Stimulated activated CD4-positive, alpha-beta T cell treated with anti-CD3 and anti-CD28 coated beads, Interleukin-1b, Interleukin-23, amount 100 ng/mL, for 1 hour (primary cell): ENCODE data around the gene SEMA6C.
A peak's percentile ranks its signal among the peaks of the same experiment; 100 is the strongest.
"Not testable (repeated sequence)": the region's sequence is repeated elsewhere in the genome, so short reads cannot be mapped to it uniquely, and the experiment has no call there.

Experiments
- DNase-seq, 2 donors: peaks; one replicate each; pipeline ENCODE4 v3.0.0-alpha.2; 2020; ENCODE audit warnings: low read depth in 2 of 2

The SEMA6C gene, protein sequence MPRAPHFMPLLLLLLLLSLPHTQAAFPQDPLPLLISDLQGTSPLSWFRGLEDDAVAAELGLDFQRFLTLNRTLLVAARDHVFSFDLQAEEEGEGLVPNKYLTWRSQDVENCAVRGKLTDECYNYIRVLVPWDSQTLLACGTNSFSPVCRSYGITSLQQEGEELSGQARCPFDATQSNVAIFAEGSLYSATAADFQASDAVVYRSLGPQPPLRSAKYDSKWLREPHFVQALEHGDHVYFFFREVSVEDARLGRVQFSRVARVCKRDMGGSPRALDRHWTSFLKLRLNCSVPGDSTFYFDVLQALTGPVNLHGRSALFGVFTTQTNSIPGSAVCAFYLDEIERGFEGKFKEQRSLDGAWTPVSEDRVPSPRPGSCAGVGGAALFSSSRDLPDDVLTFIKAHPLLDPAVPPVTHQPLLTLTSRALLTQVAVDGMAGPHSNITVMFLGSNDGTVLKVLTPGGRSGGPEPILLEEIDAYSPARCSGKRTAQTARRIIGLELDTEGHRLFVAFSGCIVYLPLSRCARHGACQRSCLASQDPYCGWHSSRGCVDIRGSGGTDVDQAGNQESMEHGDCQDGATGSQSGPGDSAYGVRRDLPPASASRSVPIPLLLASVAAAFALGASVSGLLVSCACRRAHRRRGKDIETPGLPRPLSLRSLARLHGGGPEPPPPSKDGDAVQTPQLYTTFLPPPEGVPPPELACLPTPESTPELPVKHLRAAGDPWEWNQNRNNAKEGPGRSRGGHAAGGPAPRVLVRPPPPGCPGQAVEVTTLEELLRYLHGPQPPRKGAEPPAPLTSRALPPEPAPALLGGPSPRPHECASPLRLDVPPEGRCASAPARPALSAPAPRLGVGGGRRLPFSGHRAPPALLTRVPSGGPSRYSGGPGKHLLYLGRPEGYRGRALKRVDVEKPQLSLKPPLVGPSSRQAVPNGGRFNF

DNA sequence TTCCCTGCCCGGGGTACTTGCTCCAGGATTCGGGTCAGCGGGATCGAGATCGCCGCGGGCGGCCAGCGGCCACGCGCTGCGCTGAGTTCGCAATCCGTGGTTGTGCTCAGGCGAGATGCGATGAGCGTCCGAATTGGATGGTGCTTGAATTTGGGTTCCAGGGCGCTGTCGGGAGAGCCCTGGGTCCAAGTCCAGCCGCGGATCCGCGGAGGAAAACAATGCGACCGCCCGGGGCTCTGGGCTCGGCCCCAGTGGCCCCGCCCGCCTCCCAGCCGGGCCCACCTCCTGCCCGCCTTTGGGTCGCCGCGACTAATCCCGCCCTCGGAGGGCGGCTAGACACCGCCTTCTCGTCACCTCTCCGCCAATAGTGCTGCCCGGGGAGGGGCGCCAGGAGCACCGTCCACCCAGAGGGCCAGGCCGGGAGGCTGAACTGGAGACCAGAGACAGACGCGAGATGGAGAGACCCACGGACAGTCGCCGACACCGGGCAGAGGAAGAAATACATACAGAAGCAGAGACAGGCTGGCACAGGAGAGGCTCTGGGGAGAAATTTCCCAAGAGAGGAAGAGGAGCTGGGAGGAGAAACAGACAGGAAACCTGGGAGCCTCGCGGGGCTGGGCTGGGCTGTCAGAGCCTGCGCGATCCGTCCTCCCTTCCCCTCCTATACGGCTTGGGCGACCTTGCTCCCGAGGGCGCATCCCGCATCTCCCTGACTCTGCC is at the start of gene SEMA6C:
SEMA6C (minus strand) TSS at position 220 of the 720 bp plus-strand sequence. CDS start 4,010 bp downstream, outside the sequence.
- DNase-seq = peak; percentile 64 to 72

DNA sequence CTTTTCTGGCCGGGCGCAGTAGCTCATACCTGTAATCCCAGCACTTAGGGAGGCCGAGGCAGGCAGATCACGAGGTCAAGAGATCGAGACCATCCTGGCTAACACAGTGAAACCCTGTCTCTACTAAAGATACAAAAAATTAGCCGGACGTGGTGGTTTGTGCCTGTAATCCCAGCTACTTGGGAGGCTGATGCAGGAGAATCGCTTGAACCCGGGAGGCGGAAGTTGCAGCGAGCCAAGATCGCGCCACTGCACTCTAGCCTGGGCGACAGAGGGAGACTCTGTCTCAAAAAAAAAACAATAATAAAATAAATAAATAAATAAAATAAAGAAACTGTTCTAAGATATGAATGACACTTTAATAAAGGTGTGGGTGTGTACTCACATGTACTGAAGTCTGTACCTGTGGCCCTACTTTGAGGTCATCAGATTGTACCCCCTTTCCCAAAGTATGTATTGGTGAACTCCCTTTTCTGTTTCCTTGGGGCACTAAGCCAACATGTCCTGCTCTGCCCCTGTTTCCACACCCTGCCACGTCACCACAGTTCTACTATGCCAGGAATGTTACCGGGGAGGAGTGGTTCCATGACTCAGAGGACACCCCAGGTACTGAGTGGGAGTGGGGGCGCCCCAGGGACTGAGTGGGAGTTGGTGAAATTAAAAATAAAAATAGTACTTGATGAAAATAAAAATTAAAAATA is 48.6 kb upstream of the SEMA6C start:
- DNase-seq = not testable (repeated sequence)

DNA sequence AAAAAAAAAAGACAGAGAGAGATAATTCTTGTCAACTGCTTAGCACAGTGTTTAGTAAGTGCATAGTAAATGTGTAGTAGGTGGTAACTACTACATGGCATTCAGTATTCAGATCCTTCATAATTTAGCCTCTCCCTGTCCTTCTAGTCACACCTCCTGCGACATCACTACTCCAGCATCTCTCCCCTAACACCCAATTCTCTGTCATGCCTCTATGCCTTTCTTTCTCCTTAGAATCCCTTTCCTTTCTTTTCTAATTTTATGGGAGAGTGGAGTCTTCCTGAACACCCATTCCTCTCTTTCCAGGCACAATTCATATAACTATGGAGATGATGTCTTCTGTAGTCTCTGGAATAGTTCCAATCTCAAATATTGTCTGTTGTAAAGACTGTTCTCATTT is 47.4 kb upstream of the SEMA6C start:
- DNase-seq = no peak

DNA sequence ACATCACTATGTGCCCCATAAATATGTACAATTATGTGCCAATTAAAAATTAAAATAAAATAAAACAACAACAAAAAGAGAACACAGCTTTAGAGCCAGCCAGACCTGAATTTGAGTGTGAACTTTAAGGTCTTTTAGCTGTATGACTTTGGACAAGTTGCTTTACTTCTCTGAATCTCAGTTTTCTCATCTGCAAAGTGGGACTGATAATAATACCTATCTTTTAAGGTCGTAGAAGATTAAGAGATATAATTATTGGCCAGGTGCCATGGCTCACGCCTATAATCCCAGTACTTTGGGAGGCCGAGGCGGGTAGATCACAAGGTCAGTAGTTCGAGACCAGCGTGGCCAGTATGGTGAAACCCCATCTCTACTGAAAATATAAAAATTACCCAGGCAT is 46.9 kb upstream of the SEMA6C start:
- no peak for DNase-seq

DNA sequence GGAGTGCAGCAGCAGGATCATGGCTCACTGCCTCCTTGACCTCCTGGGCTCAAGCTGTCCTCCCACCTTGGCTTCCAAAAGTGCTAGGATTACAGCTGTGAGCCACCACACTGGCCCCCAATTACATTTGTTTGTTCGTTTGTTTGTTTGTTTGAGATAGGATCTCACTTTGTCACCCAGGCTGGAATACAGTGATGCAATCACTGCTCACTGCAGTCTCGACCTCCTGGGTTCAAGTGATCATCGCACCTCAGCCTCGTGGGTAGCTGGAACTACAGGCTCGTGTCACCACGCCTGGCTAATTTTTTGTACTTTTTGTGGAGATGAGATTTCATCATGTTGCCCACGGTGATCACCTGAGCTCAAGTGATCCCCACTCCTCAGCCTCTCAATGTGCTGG is 45.6 kb upstream of the SEMA6C start:
- DNase-seq = no peak

DNA sequence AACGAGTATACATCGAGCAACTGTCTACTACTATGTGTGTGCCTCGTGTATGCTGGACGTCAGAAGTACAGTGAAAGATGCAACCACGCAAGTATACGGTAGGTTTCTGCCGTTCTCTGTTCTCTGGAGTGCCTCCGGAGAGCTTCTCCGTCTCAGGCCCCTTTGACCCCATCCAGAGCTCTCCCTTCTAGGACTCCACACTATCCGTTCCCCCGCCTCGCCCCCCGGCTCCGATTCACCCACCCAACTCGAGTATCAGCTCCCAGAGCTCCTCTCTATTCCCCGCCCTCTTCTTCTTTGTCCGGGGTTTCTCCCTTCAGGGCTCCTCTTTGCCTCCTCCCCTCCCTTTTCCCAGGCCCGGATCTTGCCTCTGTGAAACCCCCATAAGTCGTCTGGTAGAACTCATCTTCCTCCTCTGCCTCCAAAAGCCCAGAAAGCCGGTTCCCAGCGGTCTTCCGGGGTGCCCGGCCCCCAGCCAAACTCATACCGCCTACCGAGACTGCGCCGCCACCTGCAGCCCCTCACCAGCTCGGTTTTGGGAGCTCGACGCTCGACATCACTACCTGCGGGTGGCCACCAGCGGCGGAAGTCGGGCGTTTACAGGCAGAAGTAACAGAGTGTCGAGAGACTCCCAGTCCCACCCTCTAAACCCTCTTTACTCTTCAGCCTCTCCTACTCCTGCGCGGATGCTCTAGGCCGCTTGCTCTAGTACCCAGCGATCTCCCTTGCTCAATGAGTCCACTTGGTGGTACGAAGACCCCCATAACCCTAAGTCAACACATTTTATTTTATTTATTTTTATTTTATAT is 43.4 kb upstream of the SEMA6C start, which contains the start of gene VPS72:
VPS72 (minus strand) TSS at position 561 of the 809 bp plus-strand sequence; CDS start at position 485, 76 bp downstream.
- peak; percentile 54 to 59 for DNase-seq

DNA sequence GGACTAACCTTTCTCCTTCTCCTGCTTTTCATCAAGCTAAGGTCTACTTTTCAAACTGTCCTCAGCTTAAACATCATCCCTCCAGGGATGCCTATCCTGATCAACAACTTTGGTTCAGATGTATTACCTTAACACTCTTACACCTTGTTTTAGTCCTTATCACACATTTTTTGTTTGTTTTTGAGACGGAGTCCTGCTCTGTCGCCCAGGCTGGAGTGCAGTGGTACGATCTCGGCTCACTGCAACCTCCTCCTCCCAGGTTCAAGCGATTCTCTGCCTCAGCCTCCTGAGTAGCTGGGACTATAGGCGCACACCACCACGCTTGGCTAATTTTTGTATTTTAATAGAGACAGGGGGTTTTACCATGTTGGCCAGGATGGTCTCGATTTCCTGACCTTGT is 42.2 kb upstream of the SEMA6C start:
- DNase-seq = not testable (repeated sequence)

DNA sequence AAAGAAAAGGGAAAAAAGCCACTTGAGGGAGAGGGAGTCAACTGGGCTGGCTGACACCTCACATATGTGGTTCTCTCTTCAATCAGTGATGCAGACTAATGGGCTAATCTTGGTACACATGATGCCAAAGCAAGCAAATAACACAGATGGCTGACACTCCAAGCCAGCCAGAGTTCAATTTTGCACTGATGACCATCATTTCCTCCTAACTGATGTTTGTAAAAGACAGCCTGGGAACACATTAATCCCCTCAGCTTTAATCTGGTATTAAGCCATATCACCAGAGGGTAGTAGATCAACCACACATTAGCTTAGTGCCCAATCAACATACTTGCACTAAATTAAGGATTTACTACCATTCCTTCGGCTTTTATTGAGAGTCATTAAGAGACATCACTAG is 40.8 kb upstream of the SEMA6C start:
- no peak for DNase-seq

DNA sequence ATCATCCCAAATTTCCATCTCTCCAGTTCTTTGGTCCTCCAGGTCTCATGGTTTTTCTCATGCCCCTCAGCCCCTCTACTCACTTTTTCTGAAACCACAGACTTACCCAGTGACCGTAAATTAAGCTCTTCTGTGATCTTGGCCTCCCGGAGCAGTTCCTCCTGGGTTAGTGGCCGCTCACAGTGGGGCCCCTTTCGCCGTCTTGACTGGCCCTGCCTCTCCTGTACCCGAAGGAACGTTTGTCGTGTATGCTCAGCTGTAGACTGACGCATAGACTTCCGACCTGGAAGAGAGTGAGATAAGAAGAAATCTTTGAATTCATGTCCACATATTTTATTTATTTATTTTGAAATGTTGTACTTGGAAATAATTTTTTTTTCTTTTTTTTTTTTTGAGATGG is 37.8 kb upstream of the SEMA6C start:
- no peak for DNase-seq

DNA sequence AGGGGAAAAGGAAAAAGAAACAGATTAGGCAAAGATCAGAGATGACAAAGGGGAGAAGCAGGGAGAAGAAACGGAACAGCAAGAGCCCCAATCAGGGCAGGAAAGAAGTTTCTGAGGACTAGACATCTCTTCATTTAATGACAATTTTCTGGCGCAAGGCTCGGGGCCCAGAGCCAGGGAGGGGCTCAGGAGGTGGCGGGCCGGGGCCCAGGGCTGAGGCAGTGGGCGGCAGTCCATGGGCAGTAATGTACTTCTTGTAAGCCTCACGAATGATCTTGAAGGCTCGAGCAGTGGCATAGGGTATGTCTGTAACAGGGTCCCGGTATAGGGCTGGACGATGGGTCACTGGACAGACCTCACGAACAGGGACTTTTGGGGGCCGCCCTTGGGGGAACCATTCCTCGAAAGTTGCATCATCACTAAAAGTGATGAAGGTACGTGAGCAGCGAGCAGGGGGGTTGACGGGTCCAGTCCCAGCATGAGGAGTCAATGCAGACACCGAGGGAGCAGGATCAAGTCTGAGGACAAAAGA is 30.1 kb upstream of the SEMA6C start:
- DNase-seq = no peak

DNA sequence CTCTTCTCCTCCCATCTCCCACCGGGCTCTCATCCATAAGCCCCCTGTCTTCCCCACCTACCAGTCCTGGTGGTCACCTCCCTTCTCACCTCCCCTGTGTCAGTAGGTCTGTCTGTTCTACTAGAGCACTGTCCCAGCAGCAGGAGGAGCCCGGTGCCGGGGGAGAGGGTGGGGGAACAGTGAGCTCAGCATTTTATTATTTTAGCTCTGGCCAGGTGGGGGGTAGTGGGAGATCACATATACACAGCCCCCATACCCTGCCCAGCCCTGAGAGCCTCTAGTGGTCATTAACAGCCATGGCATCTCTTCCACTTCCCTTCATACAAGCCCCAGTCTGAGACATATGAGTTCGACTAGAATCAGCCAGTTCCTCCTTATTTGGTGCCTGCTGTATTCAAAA is 29.4 kb upstream of the SEMA6C start, which contains the start of gene TMOD4:
TMOD4 (minus strand) TSS at position 119 of the 400 bp plus-strand sequence. CDS start 1,106 bp downstream, outside the sequence.
- no peak for DNase-seq

DNA sequence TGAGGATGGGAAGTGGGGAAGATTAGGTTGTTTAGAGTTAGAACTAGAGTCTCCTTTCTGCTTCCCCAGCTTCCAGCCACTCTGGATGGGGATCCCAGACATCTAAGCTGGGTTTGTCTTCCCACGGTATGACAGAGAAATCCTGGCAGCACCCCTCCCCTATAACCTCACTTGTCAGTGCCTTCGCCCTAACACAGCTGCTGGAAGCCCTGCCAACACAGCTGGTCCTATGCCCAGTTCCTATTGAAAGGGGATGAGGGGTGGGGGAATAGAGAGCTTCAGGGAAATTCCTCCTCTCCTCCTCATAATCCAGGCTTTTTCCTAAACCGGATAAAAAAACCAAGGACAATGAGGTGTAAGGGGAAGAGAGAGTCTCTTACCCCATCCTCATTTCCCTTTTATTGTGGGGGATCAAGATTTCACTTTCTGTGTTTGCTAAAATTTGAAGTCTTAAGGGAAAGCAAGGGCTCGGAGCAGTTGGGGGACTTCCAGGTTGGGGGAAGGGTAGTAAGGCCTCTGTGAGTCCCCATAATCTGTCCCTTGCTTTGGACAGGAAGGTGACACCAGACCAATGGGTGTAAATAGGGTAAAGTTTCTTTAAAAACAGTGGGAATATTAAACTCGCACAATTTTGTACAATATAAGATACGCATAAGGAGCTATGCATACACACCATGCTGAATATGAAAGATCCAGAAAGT is 28.8 kb upstream of the SEMA6C start:
- DNase-seq = no peak

DNA sequence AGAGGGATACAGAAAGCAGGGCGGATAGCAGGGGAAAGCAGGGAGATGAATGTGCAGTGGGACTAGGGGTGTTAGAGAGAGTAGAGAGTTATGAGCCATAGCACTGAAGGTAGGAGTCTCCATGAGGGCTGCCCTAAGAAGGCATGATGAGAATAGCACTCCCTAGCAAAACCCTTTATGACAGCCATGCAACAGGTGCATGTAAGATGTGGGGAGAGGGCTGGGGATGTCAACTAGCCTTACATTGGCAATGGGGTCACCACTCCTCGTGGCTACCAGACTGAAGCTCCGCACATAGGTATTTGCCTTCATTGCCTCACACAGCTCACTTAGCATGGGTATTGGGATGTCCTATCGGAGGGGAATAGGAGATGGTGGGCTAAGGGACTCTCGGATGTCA is 24.8 kb upstream of the SEMA6C start:
- no peak for DNase-seq

DNA sequence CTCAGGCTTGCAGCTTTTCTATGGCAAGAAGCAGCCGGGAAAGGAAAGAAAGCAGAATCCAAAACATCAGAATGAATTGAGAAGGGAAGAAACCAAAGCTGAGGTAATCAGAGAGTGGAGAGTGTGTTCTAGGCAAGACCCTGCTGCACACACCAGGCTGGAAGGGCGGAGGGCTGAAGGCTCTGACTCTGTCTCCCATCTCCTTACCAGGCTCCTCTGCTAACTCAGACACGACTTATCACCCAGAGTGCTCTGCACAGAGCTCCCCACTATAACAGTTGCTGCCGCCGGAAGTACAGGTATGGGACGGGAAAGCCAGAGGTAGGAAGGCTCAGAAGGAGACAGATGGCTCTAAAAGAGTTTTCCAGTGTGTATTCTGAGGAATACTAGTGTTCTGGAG is 20.7 kb upstream of the SEMA6C start:
- no peak for DNase-seq

DNA sequence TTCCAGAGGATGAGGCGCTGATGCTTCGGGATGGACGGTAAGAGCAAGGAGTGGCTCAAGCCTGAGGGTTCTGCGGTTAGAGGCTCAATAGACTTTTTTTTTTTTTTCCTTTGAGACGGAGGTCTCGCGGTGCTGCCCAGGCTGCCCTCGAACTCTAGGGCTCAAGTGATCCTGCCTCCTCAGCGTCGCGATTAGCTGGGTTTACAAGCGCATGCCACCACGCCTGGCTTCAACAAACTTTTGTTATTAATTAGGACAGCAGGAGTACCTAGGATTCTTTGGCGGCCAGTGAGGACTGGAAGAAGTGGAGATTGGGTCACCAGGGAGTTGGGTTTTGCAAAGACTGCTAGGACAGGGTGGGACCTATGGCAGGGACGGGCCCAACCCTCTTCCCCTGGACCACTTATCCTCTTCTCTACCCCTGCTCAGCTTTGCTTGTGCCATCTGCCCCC is 20.1 kb upstream of the SEMA6C start:
- DNase-seq = no peak

DNA sequence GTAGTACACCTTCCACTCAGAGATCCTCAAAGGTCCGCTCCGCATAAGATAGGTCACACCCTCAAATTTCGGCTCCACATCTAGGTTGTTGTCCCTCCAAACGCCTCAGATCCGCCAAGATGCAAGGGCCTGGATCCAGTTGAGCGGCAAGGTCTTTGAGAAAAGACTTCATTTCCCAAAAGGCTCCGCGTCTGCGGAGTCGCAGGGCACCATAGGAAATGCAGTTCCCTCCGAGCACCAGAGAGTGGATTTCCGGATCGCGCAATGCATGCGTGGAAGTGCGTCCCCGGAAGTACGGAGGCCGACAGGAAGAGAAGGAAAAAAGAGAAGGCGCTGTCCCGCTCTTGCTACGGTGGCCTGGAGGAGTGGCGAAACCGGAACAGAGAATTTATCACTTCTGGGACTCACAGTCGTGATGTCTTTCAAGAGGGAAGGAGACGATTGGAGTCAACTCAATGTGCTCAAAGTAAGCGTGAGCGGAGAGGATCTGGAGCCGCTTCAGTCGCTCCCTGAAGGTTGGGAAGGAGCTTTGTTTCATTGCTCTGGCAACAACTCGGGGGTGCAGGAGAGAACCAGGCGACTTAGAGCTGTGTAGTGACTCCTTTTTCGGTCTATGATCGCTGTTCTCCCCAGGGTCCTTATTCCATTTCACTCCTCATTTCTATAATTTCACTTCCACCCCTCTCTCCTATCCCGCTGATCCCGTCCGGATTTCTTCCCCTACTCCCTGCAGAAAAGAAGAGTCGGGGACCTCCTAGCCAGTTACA is 19.5 kb upstream of the SEMA6C start, which contains the start of the genes LYSMD1 and SCNM1:
LYSMD1 (minus strand) TSS at position 165 of the 767 bp plus-strand sequence. CDS start 644 bp downstream, outside the sequence.
SCNM1 (plus strand) TSS at position 407 of the 767 bp plus-strand sequence; CDS start at position 416, 9 bp downstream.
- DNase-seq = peak; percentile 80 to 88

DNA sequence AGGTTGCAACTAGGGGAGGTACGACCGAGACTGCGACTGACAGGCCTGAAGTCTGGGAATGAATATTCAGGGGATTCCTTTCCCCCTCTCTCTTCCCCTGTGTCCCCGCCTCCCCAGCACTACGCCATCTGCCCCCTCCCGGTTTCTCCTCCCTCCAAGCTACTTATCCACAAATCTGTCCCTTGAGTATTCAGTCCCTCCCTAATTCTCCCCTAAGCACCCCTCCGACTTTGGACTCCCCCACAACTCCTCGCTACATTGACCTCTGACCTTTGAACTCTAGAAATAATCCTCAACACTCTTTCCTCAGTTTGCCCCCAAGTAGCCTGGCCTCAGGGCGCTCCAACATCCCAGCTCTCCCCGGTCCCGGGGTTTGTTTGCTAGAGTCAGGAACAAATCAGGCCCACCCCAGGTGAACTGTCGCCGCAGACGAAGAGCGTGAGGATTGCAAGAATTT is 18.9 kb upstream of the SEMA6C start:
- DNase-seq = no peak

DNA sequence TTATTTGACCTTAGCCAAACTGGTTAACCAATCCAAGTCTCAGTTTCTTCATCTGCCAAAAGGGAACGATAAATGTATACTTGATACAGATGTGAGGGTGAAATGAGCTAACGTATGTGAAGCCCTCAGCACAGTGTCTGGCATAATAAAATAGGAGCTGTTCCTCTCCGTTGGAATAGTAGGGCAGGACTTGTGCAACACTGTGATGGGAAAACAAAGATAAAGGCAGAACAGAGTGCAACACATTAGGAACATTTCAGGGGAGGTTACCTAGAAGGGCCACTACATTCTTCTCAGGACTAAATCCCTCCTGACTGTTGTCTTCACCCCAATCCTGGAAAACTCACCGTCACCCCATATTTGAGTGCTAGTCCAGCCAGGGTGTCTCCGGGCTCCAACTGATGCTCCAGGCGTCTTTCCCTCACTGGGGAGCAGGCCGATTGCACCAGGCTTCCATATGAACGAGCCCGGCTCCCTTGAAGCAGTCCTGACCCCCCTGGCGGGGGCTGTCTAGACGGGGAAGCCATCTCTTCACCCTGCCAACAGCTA is 18.4 kb upstream of the SEMA6C start:
- DNase-seq = no peak
